Neural progenitor cell (in vitro differentiated cells): Measurements from ENCODE around the gene IGHMBP2. TPM values are rescaled to one million over a fixed set of nuclear protein-coding genes. Genes with fewer than 3 reads are reported as not detected.

Experiments
- DNase-seq: peaks from one replicate; pipeline ENCODE4 v3.0.0-alpha.2; 2016; ENCODE audit warnings: low spot score
- H2AFZ ChIP-seq: fragments of 200-600 bp; sonication (generic); replicated peaks from 2 replicates; pipeline ENCODE4 v1.6.1; 2016; ENCODE audit warnings: antibody characterized with exemption
- H3F3A ChIP-seq: fragments of 200-600 bp; sonication (generic); 2 replicates; pipeline ENCODE4 v1.6.1; 2016; ENCODE audit warnings: antibody characterized with exemption, low read depth
- H3K27ac ChIP-seq: fragments of 200-600 bp; sonication (generic); 2 replicates; pipeline ENCODE4 v1.5.1; 2016; ENCODE audit warnings: mild to moderate bottlenecking
- H3K27me3 ChIP-seq: fragments of 200-600 bp; sonication (generic); 2 replicates; pipeline ENCODE4 v1.6.1; 2016; ENCODE audit warnings: mild to moderate bottlenecking, moderate library complexity
- H3K36me3 ChIP-seq: fragments of 200-600 bp; sonication (generic); 2 replicates; pipeline ENCODE4 v1.5.1; 2016
- H3K4me1 ChIP-seq: fragments of 200-600 bp; sonication (generic); 2 replicates; pipeline ENCODE4 v1.6.1; 2016; ENCODE audit warnings: mixed run types
- H3K4me2 ChIP-seq: fragments of 200-600 bp; sonication (generic); 2 replicates; pipeline ENCODE4 v1.6.1; 2016
- H3K4me3 ChIP-seq: fragments of 200-600 bp; sonication (generic); 2 replicates; pipeline ENCODE4 v1.5.1; 2016
- H3K79me2 ChIP-seq: fragments of 200-600 bp; sonication (generic); 2 replicates; pipeline ENCODE4 v1.6.1; 2016; ENCODE audit warnings: low read depth
- H3K9ac ChIP-seq: fragments of 200-600 bp; sonication (generic); 2 replicates; pipeline ENCODE4 v1.6.1; 2016
- H3K9me3 ChIP-seq: fragments of 200-600 bp; sonication (generic); 2 replicates; pipeline ENCODE4 v1.5.1; 2016; ENCODE audit warnings: low read depth
- H4K20me1 ChIP-seq: fragments of 200-600 bp; sonication (generic); 2 replicates; pipeline ENCODE4 v1.6.1; 2016; ENCODE audit warnings: low read depth
- H3K27ac Mint-ChIP-seq: 3 replicates; pipeline ENCODE4 v1.8.0; 2021; ENCODE audit warnings: mixed read lengths
- H3K27me3 Mint-ChIP-seq: 2 replicates; pipeline ENCODE4 v1.8.0; 2022; ENCODE audit warnings: low read depth, mild to moderate bottlenecking, inconsistent platforms, moderate library complexity, mixed read lengths; ENCODE audit not compliant: insufficient read depth
- H3K36me3 Mint-ChIP-seq: 3 replicates; pipeline ENCODE4 v1.8.0; 2021; ENCODE audit warnings: mixed read lengths
- H3K4me1 Mint-ChIP-seq: 3 replicates; pipeline ENCODE4 v1.8.0; 2021; ENCODE audit warnings: mixed read lengths
- H3K4me3 Mint-ChIP-seq: 3 replicates; pipeline ENCODE4 v1.8.0; 2021; ENCODE audit warnings: mild to moderate bottlenecking, moderate library complexity, mixed read lengths
- H3K9me3 Mint-ChIP-seq: 3 replicates; pipeline ENCODE4 v1.8.0; 2020; ENCODE audit warnings: mixed read lengths
- CTCF ChIP-seq: fragments of 200-600 bp; sonication (generic); IDR thresholded peaks from 2 replicates; pipeline ENCODE4 v1.5.1; 2017; ENCODE audit warnings: antibody characterized with exemption, mild to moderate bottlenecking
- EZH2 ChIP-seq: fragments of 200-600 bp; sonication (generic); IDR thresholded peaks from 2 replicates; pipeline ENCODE4 v1.6.1; 2017; ENCODE audit warnings: antibody characterized with exemption, mild to moderate bottlenecking, moderate library complexity
- EZH2phosphoT487 ChIP-seq: fragments of 200-600 bp; sonication (generic); IDR thresholded peaks from 2 replicates; pipeline ENCODE4 v1.6.1; 2017; ENCODE audit warnings: antibody characterized with exemption
- total RNA-seq: library from RNA; depleted of rRNA; stranded (reverse); fragments of >200 nt; gene quantifications from 2 replicates; pipeline ENCODE4 v1.2.3, GENCODE V29; 2015; ENCODE audit warnings: low replicate concordance

IGHMBP2 gene
- total RNA-seq, 1 donor from 2014 or later, result 13.6 TPM

DNA sequence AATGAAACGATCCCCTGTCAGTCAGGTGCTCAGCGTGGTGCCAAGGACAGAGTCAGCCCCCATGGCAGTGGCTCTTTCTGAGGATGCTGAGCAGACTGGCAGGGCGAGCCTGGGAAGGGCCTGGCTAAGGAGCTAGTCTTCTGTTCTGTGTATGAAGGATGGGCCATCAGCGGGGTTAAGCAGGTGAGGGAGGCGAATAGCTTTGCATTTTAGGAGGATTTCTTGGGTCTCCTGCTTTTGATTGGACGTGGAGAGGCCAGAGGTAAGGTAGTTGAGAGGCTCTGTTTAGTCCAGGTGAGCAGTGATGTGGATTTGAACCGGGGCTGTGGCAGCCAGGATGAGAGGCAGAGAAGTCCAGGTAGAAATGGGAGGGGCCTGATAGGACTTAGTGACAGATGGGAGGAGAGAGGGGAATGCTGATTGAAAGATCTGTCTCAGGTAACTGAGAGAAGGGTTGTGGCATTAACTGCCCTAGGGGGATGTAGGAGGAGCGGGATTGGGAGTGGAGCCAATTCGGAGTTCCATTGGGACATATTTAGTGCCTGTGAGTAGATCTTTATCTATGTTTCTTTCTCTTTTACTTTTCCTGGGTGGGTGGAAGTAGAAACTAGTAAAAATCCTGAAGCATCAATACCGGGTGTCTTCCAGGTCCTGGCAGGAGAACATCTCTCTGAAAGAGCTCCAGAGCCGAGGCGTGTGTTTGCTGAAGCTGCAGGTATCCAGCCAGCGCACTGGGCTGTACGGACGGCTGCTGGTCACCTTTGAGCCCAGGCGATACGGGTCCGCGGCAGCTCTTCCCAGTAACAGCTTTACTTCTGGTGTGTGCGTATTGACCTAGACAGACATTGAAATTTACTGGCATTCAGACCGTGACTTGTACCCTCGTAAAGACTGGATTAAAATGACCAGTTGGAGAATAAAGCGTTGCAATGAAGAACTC is 2.0 kb downstream of the IGHMBP2 start:
- Histone ChIP-seq H3K4me1 (peaks cover 8% of the 10 kb centered on the region), H3K27me3 (no peaks in the 10 kb centered on the region), H3K9ac (no peak overlapping the region), H3K79me2 (peaks cover 57% of the 10 kb centered on the region), H3F3A (no peaks in the 10 kb centered on the region), H4K20me1 (peaks cover 11% of the 10 kb centered on the region), H3K27ac (no peak overlapping the region), H3K36me3 (no peaks in the 10 kb centered on the region), H3K4me3 (peak overlapping the region; percentile 97), H3K4me2 (peak overlapping the region; percentile 84), H2AFZ (no peak overlapping the region), H3K9me3 (no peaks in the 10 kb centered on the region)
- H3K27ac Mint-ChIP-seq, result no peak overlapping the region
- no peak for DNase-seq
- H3K9me3 Mint-ChIP-seq, result no peaks in the 10 kb centered on the region
- H3K4me1 Mint-ChIP-seq, result peaks cover 20% of the 10 kb centered on the region
- TF ChIP-seq CTCF (no peak), EZH2phosphoT487 (no peak), EZH2 (no peak)
- peak overlapping the region; percentile 99 for H3K4me3 Mint-ChIP-seq
- H3K27me3 Mint-ChIP-seq, result peaks cover 3% of the 10 kb centered on the region
- H3K36me3 Mint-ChIP-seq, result peaks cover 14% of the 10 kb centered on the region

DNA sequence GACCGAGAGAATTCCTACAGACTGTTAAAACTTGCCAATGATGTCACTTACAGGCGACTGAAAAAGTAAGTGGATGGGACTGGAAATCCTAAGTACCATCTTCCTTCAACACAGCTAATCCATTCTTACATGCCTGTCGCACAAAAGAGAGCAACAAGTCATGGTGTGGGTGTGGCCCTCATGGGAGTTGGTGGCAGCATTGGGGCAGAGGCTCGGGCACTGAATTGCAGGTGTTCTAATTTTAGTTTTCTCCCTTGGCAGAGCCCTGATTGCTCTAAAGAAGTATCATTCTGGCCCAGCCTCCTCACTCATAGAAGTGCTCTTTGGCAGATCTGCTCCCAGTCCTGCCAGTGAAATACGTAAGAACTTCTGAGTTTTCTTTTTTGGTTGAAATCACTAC is 4.6 kb downstream of the IGHMBP2 start:
- peaks cover 8% of the 10 kb centered on the region for H4K20me1 ChIP-seq
- peaks cover 5% of the 10 kb centered on the region for H3K27me3 Mint-ChIP-seq
- no peaks in the 10 kb centered on the region for H3F3A ChIP-seq
- H3K4me3 ChIP-seq, result no peak overlapping the region
- no peak for TF ChIP-seq EZH2
- no peak for TF ChIP-seq CTCF
- TF ChIP-seq EZH2phosphoT487, result no peak
- no peaks in the 10 kb centered on the region for H3K36me3 ChIP-seq
- no peaks in the 10 kb centered on the region for H3K4me1 ChIP-seq
- H3K36me3 Mint-ChIP-seq, result peaks cover 14% of the 10 kb centered on the region
- no peak overlapping the region for H3K4me3 Mint-ChIP-seq
- no peak overlapping the region for H3K27ac Mint-ChIP-seq
- no peak overlapping the region for H3K9ac ChIP-seq
- no peaks in the 10 kb centered on the region for H3K27me3 ChIP-seq
- no peak overlapping the region for H3K27ac ChIP-seq
- peaks cover 9% of the 10 kb centered on the region for H3K4me1 Mint-ChIP-seq
- no peaks in the 10 kb centered on the region for H3K9me3 ChIP-seq
- no peak overlapping the region for H2AFZ ChIP-seq
- peaks cover 31% of the 10 kb centered on the region for H3K79me2 ChIP-seq
- no peaks in the 10 kb centered on the region for H3K9me3 Mint-ChIP-seq
- DNase-seq, result no peak
- H3K4me2 ChIP-seq, result no peak overlapping the region

DNA sequence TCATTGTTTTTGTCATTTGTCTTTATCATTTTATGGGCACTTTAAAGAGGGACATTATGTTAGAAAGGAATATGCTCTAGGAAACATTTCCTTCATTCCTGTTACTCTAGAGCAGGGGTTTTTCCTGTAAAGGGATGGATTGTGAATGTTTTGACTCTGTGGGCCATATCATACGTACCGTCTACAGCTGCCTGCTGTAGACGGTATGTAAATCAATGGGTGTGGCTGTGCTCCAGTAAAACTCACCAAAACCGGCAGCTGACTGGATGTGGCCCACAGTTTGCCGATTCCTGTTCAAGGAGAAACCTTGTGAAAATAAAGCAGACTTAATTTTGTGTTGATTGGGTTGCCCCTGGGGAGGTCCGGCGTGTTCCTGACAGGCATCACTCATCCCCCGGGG is 7.3 kb downstream of the IGHMBP2 start:
- H2AFZ ChIP-seq, result no peak overlapping the region
- H3K4me3 ChIP-seq, result no peak overlapping the region
- H3K4me2 ChIP-seq, result no peak overlapping the region
- no peak overlapping the region for H3K4me3 Mint-ChIP-seq
- TF ChIP-seq CTCF (no peak), EZH2 (no peak), EZH2phosphoT487 (no peak)
- H3K4me1 Mint-ChIP-seq, result no peaks in the 10 kb centered on the region
- no peaks in the 10 kb centered on the region for H3K36me3 ChIP-seq
- H3K9me3 ChIP-seq, result no peaks in the 10 kb centered on the region
- no peaks in the 10 kb centered on the region for H3K4me1 ChIP-seq
- peaks cover 4% of the 10 kb centered on the region for H3K79me2 ChIP-seq
- H3K27ac Mint-ChIP-seq, result no peak overlapping the region
- no peaks in the 10 kb centered on the region for H3K27me3 ChIP-seq
- no peak overlapping the region for H3K9ac ChIP-seq
- H3F3A ChIP-seq, result no peaks in the 10 kb centered on the region
- no peaks in the 10 kb centered on the region for H4K20me1 ChIP-seq
- no peaks in the 10 kb centered on the region for H3K9me3 Mint-ChIP-seq
- H3K27ac ChIP-seq, result no peak overlapping the region
- DNase-seq, result no peak
- H3K36me3 Mint-ChIP-seq, result peaks cover 22% of the 10 kb centered on the region
- H3K27me3 Mint-ChIP-seq, result peaks cover 2% of the 10 kb centered on the region
